Hindlimb muscle (tissue), 1 donor: Measurements from ENCODE around the gene DAPK1. TPM values are rescaled to one million over a fixed set of nuclear protein-coding genes. Genes with fewer than 3 reads are reported as not detected.

ENCODE experiments used
- DNase-seq: peaks from one replicate; pipeline ENCODE4 v3.0.0-alpha.2; 2013
- polyA plus RNA-seq: library from polyadenylated mRNA; unstranded; fragments of 120-200 nt; gene quantifications from one replicate; pipeline ENCODE4 v1.2.1, GENCODE V29; 2013; ENCODE audit not compliant: insufficient read length

DAPK1 gene
- polyA plus RNA-seq, 1 donor, result 25.5 TPM

GRCh38 chr9:87696641-87697040 lies 199.0 kb downstream of the DAPK1 start:
- no peak for DNase-seq

DNA sequence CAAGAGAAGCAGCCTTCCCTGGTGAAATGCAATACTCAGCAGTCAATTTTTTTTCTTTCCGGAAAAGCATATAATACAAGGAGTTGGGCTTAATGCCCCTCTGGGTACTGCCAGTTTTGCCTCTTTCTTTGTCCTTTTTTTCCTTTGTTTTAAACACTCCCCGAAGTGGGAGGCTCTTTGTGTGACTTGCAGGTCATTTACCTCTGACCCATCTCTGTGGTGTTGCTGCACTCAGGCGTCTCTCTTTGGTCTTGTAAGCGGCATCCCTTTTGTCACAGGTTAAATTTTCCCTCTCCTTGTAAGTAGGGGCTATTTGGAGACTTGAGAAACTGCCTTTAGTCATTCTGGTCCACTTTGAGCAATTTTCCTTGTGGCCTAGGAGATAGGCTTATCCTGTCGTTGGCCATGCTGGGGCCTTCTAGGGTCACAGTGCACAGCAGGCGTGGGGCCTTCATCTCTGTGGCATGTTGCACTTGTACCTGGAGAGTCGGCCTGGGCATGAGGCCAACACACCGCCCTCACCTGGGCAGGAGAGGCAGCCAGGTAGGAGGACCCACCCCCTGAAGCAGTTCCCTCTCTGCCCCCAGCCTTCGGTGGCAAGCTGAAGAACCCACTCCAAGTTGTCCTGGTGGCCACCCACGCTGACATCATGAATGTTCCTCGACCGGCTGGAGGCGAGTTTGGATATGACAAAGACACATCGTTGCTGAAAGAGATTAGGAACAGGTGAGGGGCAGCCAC lies 200.6 kb downstream of the DAPK1 start:
- DNase-seq, result no peak

- DNase-seq, result no peak
Observed at GRCh38 chr9:87699835-87700234, 202.2 kb downstream of the DAPK1 start.

DNA sequence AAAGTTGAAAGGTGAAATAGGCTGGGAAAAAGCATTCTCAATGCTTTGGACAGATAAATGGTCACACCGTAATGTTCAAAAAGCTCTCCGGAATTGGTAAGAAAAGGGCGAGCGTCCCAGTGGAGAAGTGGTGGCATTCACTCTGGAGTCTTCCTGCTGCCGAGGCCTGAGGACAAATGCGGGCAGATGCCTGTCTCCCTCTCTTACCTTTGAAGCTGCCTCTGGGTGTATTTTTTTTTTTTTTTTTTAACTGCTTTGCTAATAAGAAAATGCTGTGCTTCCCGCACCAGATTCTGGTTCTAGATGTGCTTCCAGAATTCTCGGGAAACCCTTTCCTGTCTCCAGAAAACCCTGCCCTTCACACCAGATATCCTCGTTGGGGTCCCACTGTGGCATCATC lies 203.8 kb downstream of the DAPK1 start:
- DNase-seq, result no peak

DNA sequence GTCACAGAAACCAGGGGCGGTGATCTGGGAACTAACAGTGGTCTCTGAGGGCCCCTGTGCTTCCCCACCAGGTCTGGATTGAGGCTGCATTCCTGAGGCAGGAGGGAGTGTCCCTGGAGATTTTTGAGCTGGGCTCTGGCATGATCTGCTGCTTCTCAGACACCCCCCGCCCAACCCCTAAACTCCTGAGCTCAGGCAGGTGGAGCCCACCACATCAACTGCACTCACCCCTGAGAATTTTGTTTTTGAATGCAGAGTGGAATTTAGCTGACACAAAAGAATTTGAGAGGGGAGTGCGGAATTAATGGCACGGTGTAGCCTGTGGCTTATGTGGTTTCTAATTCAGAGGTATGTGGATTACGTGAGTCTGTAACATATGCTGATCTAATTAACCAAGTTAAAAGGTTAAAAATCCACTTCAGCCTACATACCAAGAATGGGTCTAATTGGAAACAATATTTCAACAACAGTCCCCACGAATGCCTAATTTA lies 204.3 kb downstream of the DAPK1 start:
- DNase-seq, result no peak

GRCh38 chr9:87702921-87703320 lies 205.3 kb downstream of the DAPK1 start:
- no peak for DNase-seq

- no peak for DNase-seq
Observed at GRCh38 chr9:87703636-87704276, 206.1 kb downstream of the DAPK1 start.

GRCh38 chr9:87704342-87704741 lies 206.7 kb downstream of the DAPK1 start:
- no peak for DNase-seq

DNA sequence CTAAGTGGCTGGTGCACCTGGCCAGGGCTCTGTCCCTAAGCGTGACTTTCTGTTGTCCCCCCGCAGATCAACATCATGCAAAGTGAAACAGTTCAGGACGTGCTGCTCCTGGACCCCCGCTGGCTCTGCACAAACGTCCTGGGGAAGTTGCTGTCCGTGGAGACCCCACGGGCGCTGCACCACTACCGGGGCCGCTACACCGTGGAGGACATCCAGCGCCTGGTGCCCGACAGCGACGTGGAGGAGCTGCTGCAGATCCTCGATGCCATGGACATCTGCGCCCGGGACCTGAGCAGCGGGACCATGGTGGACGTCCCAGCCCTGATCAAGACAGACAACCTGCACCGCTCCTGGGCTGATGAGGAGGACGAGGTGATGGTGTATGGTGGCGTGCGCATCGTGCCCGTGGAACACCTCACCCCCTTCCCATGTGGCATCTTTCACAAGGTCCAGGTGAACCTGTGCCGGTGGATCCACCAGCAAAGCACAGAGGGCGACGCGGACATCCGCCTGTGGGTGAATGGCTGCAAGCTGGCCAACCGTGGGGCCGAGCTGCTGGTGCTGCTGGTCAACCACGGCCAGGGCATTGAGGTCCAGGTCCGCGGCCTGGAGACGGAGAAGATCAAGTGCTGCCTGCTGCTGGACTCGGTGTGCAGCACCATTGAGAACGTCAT lies 208.5 kb downstream of the DAPK1 start:
- DNase-seq, result no peak

DNA sequence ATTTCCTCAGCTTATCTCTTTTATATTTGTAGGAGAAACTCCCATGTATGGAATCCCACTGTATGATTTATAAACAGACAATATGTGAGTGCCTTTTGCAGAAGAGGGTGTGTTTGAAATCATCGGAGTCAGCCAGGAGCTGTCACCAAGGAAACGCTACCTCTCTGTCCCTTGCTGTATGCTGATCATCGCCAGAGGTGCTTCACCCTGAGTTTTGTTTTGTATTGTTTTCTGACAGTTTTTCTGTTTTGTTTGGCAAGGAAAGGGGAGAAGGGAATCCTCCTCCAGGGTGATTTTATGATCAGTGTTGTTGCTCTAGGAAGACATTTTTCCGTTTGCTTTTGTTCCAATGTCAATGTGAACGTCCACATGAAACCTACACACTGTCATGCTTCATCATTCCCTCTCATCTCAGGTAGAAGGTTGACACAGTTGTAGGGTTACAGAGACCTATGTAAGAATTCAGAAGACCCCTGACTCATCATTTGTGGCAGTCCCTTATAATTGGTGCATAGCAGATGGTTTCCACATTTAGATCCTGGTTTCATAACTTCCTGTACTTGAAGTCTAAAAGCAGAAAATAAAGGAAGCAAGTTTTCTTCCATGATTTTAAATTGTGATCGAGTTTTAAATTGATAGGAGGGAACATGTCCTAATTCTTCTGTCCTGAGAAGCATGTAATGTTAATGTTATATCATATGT lies 210.3 kb downstream of the DAPK1 start:
- DNase-seq, result no peak

- DNase-seq, result no peak
Observed at GRCh38 chr9:87708546-87708945, 210.9 kb downstream of the DAPK1 start.

DNA sequence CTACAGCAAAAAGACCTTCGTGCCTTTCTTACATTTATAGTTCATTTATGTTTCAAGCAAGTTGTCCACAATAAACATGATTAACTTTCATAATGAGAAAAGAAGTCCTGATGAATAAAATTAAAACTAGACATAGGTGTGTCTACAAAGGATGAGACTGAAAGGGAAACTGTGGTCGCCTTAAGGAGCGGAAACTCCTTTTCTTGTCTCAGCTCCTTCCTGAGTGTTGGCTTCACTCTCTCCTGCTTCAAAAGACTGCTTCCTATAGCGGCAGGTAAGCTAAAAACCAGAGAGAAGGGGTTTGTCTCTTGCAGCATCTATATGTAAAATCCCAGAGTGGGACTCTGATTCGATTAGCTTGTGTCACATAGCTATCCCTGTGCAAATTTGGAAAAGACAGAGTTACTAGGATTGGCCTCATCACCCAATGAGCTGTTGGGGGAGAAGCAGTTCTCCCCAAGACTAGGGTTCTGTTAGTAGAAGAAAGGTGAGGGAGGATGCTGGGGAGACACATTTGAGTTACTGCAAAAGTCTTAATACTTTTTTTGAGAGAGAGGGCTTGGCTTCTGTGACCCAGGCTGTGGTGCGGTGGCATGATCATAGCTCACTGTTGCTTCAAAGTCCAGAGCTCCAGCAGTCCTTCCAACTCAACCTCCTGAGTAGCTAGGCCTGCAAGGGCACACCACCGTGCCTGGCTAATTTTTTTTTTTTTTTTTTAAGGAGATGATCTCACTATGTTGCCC lies 211.5 kb downstream of the DAPK1 start:
- no peak for DNase-seq

DNA sequence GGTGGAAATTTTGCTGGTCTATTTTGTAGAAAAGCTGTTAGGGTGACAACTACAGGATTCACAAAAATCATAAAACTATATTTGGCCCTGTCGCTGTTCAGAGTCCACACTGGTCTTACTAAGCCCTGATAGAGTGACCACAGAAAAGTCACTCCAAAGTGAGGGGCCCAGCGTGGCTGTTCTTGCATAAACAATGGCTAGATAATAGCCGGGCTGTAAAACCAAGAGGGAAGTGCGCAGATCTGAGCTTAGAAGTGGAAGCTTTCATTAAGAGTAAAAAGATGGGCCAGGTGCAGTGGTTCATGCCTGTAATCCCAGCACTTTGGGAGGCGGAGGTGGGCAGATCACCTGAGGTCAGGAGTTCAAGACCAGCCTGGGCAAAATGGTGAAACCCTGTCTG lies 212.8 kb downstream of the DAPK1 start:
- DNase-seq, result no peak

GRCh38 chr9:87711857-87712800 lies 214.5 kb downstream of the DAPK1 start:
- no peak for DNase-seq

- DNase-seq, result no peak
Observed at GRCh38 chr9:87712801-87713277, 215.2 kb downstream of the DAPK1 start.

DNA sequence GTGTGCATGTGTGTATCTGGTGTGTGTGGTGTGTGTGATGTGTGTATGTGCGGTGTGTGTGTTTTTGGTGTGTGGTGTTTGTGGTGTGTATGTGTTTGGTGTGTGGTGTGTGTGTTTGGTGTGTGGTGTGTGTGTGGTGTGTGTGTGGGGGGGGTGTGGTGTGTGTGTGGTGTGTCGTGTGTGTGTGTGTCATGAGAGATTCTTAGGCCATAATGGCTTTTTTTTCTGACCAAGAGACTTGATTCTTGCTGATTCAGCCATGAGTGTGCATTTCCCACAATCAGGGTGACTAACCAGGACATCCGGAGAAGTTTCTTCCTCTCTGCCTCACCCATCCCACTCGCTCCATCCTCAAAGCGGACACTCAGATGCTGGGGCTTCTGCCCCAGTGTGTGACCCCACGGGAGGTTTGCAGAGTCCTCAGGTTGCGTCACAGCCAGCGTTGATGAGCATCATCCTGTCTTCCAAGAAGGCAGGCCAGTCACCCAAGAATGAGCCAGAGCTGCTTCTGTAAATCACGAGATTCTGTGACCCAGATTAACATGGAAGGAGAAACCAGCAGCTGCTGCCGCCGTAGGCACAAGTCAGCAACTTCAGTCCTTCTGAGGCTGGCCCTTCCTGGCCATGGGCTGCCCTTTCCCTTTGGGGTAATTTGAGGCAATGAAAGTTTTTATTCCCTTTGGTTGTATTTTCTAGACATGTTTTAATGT lies 215.8 kb downstream of the DAPK1 start:
- peak; percentile 71 for DNase-seq

DNA sequence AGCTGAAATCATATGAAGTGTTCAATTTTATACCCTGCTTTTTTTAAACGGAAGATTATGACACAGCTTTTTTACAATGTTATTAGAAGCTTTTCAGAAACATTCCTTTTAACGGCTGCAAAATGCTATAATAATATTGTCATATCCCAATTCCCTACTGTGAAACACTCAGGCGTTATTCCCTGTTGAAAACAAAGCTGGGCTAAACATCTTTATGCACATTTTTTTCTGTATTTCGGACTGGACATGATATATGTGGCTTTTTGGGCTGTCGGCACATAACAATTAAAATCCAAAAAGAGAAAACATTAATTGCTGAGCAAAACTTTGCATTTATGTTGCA lies 216.3 kb downstream of the DAPK1 start:
- DNase-seq, result no peak

- no peak for DNase-seq
Observed at GRCh38 chr9:87714819-87715218, 217.2 kb downstream of the DAPK1 start.

DNA sequence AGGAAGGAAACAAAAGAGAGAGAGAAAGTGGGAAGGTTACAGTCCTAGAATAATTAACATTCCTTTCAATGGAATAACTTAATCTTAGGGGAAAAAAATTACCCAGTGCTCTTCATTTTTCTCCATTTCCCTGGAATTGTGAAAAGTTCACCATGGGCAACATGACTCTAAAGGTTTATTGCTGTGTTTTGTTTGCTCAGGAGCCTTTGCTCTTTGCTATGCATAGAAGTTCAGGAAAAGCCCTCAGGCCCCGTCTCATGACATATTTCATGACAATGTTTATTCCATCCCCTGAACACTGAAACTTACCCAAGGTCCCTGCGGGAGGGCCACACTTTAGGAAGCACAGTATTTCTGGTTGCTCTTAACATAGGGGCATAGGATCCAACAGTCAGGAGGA lies 218.5 kb downstream of the DAPK1 start:
- no peak for DNase-seq

DNA sequence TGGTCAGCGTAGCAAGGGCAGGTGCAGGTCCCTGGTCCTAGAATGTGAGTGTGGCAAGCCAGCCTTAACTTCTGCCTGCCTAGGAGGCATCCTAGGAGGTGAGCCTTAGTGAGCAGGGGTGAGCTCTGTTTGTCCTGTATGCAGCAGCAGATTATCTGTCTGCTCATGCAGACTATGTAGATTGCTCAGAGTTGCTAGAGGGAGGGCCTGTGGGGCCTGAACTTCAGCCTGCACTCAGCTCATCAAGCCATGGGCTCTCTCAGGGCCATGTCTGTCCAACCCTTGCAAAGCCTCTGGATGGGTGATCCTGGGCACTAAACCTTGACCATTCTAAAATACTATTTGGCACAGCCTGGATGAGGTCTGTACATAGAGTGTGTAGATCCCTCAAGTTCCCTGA lies 219.8 kb downstream of the DAPK1 start:
- DNase-seq, result no peak
